ENCODE results near the gene AMPH.
"Not testable (repeated sequence)": the region's sequence is repeated elsewhere in the genome, so short reads cannot be mapped to it uniquely, and the experiment has no call there.

The AMPH gene

DNA sequence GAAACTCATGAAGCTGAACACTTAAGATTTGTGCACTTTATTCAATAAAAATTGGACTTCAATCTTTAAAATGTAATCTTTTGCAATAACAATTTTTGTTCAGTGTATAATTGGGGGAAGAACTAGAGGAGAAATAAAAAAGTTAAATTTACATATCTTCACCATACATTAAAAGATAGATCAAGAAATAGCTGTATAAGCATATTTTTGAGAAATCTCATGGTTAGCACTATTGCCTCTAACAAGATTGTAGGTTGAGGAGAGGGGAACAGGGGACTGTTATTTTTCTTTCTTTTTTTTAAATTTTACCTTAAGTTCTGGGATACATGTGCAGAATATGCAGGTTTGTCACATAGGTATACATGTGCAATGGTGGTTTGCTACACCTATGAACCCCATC is 5.3 kb downstream of the AMPH start:
- no peak for DNase-seq

DNA sequence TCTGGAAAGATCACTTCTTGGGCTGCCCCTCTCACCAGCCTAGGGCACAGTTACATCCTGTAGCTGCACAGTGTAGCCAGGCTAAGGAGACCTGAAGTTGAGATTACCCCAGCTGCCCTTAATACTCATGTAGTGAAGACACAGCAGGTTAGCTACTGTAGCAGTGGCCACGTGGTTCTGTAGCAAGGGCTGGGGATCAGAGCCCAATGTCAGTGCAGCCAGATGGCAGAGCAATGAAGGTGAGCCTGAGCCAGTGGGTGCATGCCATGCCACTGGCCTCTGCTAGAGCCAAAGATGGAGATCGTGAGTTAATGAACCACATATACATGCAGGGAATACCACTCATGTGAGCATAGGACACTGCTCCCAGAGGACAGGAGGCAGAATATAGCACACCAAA is 15.5 kb downstream of the AMPH start:
- DNase-seq, result no peak

DNA sequence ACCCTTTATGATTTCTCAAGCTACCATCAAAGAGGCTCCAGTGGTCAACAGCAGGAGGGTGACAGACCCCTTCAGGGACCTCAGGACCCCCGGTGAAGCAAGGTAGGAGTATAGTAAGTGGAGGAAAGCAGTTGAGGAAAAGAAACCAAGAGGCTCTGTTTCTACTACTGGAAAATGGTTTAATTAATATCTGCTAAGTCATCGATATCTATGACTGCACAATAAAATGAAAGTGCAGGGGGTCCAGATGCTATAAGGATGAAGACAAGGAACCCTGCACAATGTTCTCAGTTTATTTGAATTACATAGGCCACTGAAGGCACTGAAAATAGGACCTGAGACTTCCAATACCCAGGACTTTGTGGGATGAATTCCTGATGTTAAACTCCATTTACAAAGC is 23.7 kb downstream of the AMPH start:
- DNase-seq, result no peak

DNA sequence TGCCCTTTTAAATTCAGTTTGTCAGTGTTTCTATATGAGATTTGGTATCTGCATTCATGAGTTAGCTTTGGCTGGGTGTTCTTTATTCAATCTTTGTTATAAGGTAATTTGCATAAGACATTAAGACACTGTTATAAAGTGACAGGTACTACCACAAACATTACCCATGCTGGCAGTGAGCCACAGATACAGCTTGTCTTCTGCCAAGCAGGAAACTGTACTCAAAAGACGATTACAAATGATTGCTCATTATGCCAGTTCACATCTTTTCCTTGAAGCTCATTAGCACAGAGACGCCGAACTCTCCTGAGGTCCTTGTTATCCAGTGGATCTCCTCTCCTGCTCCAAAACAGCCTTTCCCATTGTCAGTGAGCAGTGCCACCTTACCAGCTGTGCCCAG is 30.4 kb downstream of the AMPH start:
- DNase-seq, result no peak

DNA sequence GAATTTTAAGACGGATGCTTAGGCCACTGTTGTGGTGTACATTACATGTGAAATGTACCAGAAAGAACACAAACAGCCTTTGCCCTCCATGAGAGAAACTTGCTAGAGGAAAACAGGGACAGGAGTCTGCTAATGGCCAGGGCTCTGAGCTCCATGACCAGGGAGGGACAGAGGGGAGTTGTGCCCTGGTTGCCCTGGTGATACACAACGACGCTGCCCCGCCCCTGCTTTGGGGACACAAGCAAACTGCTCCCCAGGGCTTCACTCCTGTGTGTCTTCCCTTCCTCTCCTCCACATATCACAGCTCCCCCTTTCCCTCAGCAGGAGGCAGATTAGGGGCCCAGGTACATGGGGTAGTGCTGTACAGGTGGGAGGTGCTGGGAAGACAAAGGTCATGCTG is 36.2 kb downstream of the AMPH start:
- no peak for DNase-seq

DNA sequence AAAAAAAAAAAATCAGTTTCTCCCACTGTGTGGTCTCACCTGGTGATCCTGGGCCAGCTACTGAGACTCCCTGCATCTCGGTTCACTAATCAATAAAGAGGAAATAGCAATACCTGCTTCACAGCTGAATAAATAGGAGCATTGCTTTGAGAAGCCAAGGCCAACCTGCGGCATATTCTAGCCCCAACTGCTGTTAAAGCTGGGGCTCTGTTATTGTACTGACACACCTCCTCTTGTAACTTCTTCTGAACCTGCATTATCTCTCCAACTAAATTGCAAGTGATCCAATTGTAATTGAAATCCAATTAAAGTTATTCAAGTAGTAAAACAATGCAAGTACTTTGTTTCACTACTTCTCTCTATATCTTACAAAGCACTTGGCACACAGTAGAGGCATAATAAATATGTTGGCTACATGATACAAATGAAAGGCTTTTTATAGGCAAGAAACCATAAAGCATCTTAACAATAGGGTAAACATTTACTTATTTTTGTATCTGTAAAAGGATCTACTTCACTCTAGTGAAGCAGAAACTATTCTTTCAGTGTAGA is 38.4 kb downstream of the AMPH start:
- DNase-seq, result no peak

DNA sequence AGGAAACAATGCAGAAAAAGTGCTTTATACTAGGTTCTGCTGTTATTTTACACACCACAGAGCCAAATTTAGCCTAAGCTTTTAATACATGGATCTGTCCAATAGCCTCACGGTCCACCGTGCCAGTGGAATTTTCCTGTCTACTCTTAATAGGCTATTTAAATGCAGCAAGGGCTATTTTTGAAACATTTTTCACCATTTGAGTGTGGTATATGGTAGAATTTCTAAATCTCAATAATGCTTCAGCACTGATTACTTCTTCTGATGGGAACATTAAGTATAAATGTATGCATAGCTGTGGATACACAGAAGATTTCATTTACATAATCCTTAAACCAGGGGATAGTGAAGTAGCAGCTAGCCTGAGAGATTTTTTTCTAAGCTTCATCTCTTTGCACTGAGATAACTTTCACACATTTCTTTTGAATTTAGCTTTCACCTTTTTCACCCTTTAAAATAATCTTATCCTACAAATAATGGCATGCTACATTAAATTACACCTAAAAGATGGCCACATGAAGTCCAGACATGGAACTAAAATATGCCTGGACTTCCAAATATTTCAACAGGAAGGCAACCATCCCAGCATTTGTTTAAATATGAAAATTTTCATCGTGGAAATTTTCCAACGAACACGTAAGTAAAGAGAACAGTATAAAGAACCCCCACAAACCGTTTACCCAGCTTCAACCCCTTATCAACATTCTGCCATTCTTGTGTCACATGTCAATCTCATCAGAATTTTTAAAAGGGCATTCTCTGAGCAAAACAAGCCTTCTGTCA is 45.4 kb downstream of the AMPH start:
- no peak for DNase-seq

DNA sequence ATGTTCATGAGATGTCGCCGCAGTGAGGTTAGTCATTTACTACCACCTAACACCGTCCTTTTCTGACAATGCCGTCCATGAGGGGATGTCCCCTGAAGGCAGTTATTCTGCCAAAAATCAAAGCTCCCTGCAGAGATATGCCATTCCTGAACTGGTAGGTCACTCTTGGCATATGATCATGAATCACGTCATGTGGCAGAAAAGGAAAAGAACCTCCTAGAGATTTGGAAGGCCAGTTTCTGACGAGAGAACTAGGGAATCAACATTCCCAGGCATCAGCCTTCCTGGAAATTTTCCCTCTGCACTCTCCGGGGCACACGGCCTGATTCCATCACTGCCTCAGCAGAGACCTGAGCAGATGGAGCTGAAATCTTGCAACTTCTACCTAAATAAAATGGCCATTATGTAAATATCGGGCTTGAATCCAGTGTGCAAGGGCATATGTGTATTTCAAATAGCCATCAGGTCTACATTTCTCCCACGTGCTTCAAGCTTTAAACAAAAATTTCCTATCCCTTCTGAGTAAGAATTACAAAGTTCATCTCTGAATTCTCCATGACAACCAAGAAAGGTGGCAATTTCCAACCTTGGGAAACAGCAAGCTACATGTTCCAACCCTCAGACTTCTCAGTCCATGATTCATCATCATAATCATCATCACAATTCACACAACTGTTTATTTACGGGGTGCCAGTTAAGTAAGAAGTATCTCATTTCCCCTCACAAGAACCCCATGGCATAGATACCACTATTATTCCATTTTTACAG is 46.5 kb downstream of the AMPH start:
- no peak for DNase-seq

DNA sequence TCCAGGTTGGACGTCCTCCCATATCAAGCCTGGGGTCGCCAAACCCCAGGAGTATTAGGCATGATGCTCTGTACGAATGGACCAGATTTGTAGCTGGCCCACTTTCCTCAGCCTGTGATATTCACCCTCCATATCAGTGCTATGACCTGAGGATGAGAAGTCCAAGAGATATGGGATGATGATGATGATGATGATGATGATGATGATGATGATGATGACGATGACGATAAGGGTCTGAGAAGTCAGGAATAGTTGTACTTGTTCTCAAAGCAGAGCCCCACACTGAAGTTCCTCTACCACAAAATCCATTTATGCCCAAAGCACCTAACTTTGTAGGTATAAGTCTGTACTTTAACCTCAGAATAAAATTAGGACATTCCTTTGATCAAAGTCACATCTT is 50.7 kb downstream of the AMPH start:
- no peak for DNase-seq

DNA sequence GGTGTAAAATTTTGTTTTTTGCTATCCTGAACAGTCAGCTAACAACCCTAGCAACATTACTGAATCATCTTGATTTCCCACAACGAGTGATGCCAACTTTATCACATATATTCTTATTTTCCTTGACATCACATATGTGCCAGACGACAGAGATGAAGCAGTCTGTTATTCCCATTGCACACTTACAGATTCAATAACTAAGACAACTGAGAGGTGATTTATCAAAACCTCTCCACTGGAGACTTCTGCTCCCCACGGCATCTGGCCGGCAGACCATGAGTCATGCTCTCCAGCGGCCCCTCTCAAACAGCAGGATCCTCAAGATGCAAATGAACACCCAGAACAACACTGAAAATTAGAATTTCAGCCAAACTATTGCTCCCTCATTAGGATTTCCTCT is 57.1 kb downstream of the AMPH start:
- no peak for DNase-seq

DNA sequence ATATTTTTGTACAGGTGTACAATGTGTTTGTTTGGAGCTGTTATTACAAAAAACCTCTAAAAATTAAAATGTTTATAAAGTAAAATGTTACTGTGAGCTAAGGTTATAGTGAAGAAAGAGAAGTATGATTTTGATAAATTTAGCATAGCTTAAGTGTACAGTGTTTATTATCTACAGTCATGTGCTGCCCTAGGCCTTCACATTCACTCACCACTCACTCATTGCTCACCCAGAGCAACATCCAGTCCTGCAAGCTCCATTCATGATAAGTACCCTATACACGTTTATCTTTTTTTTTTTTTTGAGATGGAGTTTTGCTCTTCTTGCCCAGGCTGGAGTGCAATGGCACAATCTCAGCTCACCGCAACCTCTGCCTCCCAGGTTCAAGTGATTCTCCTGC is 59.6 kb downstream of the AMPH start:
- DNase-seq, result not testable (repeated sequence)

DNA sequence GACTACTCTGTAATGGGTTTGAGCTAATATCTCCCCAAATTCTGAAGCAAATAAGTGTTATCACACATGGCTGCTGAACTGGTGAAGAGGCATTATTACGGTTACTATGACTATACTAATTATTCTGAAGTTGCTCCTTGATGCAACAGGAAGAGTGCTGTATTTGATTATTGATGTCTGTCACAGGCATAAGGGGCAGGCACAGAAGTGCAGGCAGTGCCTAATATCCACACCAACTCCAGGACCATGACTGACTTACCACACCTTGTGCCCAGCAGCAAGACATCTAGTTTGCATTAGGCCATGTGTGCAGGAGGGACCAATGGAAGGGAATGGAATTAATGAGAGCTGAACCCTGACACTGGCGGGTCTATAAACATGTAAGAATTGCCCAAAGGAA is 62.7 kb downstream of the AMPH start:
- DNase-seq, result no peak

DNA sequence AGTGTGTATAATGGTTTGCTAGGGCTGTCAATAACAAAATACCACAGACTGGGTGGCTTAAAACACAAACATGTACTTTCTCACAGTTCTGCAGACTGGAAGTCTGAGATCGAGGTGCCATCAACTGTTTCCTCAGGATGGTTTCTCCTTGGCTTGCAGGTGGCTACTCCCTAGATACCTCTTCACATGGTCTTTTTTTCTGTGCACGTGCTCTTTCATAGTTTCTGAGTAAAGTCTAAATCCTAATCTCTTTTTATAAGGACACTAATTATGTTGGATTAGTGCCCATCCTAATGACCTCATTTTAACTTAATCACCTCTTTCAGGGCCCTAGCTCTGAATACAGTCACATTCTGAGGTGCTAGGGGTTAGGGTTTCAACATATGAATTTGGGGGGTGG is 65.9 kb downstream of the AMPH start:
- no peak for DNase-seq

DNA sequence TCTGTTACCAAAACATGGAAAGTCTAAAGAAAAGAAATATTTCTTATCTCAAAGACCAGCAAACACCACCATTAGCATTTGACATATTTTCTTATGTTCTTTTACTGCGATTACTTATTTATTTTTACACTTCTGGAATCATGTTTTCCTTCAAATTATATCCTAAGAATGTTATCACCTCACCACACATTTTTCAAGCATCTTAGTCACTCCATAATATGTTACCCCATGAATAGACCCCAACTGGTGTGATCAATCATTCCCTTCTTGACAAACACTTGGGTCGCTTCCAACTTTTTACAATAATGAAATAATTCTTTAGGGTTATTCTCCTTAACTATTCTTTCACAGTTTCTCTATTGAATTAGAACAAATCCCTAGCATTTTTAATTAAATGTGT is 67.4 kb downstream of the AMPH start:
- no peak for DNase-seq

DNA sequence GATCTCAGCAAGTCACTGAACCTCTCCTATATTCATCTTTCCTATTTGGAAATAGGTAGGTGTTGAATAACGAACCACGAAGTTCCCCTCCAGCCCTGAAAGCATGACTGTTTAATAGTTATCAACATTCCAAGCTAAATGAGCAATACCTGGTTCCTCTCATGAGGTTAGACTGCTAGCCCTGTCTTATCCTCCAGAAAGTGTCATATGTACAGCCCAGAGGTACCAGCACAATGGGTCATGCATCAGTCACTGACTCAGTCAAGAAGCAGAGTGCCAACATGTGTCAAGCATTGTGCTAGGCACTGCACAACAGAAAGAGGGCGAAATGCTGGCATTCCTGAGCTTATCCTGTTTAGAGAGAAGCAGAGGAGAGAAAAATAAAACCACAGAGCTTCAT is 70.0 kb downstream of the AMPH start:
- no peak for DNase-seq

DNA sequence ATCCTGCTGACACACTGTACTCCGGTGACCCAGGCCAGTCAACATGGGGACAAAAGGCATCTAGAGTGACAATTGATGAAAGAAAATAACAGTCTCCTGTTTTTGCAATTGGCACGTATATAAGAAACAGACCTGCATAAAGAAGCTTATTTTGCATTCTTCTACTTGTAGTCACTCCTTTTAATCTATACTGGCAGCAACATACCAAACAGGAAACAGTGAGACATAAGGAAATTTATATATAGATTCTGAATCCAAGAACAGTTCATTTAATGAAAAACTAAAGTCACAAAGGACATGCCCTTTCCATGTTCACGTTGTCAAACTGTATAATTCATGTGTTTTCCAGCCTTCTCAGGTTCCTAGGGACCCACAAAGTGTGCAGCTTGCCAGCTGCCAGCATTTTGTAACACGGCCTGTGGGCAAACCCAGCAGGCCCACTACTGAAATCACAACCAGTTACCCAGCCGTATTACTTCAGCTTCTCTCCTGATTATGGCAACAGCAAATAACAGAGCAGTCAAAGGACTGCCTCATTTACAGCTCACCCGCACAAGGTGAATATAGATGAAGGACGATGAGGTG is 72.3 kb downstream of the AMPH start:
- no peak for DNase-seq

DNA sequence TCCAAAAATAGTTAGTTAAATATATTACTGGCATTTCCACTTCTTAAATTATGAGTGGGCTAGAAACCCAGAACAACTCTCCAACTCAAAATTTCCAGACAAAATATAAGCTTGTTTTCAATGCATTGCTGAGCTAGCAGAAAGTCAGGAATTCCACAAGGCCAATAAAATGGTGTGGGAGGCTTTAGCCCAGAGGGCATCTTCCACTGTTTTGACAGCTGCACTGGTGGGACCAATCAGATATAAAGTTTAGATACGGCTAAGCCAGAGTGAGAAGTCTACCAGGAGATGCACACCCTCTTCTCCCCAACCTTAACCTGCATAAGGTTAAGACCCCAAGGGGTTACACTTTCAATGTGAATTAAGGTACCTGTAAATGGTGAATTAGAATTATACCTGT is 76.6 kb downstream of the AMPH start:
- no peak for DNase-seq

DNA sequence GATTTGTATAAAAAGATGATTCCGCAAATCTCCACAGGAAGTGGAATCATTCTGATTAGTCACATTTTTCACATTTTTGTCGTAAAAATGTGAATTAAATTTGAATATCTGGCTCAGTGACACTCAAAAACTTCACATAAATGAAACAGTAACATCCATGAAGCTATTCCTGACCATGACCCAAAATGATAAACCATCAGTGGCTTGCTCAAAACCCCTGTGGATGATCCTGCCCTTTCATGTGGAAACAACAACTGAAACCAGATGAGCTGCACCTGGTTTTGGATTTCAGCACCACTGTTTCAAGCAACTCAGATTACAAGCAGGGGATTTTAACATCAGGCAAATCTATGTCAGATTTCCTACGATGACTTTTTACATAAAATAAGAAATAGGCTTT is 80.3 kb downstream of the AMPH start:
- DNase-seq, result no peak

DNA sequence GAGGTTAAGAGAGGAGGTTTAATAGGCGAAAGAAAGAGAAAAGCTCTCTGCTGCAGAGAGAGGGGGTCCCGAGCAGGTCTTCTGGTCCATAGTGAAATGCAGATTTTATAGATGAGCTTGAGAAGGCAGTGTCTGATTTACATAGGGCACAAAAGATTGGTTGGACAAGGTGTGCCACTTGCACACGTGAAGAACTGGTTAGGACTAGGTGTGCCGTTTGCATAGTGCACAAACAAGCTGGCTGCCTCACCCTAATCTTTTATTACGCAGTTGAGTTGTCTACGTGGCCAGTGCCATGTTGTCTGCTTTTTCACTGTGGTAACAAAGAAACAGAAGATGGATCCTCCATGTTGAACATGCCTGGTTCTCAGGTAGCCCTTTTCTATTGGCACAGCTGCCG is 82.6 kb downstream of the AMPH start:
- no peak for DNase-seq

DNA sequence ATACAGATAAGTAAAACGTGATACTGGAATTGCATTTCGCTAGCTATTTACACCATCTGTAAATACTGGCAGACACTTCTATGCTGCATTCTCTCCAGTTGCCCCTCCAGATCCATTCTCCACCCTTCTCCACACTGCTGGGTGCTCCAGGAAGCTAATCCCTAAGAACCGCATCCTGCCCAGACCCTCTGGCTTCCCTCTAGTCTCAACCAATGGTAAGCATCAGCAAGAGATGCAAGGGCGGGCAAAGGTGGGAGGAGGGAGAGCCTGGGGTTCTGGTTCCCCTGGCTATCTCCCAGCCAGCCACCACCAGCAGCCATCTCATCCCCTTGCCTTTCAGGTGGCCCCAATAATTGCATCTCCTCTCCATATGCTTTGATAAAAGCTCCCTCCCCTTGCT is 84.4 kb downstream of the AMPH start:
- no peak for DNase-seq

DNA sequence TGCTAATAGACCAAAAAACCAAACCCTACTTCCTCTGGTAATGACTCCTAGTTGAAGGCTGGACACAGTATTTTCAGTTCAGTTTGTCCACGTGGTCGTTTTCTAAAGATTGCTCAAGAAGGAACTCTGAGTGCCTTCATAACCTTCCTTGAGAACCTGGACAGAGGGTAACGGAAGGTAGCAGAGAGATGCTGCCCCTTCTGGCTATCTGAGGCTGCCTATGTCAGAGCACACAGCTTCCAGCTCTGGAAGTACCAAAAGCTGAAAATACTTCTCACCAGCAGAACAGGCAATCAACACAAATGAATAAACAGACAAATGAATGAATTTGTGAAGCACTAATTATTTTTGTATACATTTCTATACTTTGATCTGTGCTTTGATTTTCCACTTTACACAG is 85.2 kb downstream of the AMPH start:
- DNase-seq, result no peak

DNA sequence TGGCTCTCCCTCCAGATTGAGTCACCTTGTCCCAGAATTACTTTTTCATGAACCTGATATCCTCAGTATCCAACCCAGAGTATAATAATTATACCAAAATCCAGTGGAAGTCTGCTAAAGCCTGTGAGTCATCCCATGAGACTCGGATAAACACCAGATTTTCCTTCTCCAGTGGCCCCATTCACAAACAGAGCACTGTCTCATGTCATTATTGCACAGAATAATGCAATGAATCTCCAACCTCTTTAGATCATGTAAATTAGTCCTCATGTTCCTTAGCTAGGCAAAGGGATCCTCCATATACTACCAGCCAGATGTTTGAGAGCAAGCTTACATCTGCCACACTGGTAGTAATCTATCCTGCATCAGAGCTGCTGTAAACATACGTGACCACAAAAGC is 89.0 kb downstream of the AMPH start:
- no peak for DNase-seq

DNA sequence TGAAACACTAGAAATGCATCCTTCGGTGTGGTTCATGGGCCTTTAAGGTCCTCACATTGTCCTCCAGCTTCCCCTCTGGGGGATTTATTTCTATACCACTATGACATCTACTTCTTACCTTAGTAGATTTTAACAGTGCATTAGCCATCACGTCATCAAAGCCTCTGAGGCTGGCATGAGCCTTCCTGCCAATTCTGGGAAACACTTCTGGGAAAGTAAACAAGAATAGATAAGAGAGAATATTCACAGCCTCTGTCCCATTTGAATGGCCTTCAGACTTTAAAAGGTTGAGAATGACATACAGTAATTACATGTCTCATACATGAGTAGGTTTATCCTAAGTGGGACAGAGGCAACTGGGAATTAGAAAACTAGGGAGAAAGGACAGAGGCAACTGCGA is 89.7 kb downstream of the AMPH start:
- DNase-seq, result no peak

DNA sequence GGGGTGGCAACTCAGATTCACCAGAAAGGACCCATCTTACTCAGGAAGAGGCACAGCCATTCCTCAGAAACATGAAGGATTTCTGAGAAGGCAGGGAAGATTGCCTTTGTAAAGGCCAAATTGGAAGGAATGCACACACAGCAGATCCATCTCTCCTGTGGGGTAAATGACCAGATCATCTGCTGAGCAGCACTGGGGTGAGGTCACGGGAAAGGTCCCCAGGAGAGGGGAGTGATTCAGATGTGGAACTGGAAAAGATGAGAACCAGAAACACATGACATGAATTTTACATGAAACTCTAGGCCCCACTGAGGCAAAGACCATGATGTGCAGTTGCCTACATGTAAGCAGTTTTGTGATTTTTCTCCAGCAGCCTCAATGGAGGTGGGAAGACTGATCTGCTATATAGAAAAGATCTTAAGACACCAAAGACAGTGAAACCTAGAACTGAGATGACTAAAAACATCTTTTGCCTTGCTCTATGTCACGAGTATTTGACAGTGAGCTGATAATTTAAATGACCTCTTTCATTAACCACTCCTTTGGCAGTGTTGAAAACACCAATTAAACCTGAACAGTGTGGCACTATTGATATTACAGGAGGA is 91.6 kb downstream of the AMPH start:
- DNase-seq, result no peak
